Coronary artery (tissue), 2 donors: ENCODE results near the gene TOMT.

Experiments
- DNase-seq: peaks from one replicate; pipeline ENCODE4 v3.0.0-alpha.2; 2017; ENCODE audit warnings: low spot score
- H3K27ac ChIP-seq, 2 donors: fragments of 200-600 bp; sonication (generic); one replicate each; pipeline ENCODE4 v1.5.1; 2016 to 2019
- H3K4me3 ChIP-seq: fragments of 200-600 bp; sonication (generic); 2 replicates; pipeline ENCODE4 v1.5.1; 2016; ENCODE audit warnings: mild to moderate bottlenecking, moderate library complexity
- CTCF ChIP-seq: fragments of 200-600 bp; sonication (generic); IDR thresholded peaks from one replicate; pipeline ENCODE4 v1.5.1; 2019; ENCODE audit warnings: antibody characterized with exemption

The TOMT gene

DNA sequence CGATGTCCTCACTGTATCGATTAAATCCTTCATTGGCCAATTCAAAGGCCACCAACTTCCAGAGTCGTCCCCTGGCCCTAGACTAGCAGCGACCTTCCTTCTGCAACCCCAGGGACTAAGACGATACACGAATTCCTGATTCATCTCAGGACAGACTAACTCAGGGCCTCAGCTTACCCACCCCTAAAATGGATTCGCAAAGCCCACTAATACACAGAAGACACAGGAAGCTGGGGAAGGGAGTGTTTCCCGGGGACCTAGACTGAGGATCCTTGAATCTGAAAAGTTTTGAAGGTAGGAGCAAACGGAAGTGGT lies 3.1 kb upstream of the TOMT start:
- no peak for DNase-seq
- Histone ChIP-seq H3K27ac (peak overlapping the region; percentile 89 to 97), H3K4me3 (peak overlapping the region; percentile 93)
- no peak for TF ChIP-seq CTCF

- DNase-seq = peak; percentile 100
- Histone ChIP-seq H3K27ac (peak within 1 kb of the TSS; percentile 89 to 97), H3K4me3 (peak within 1 kb of the TSS; percentile 93)
- no peak for TF ChIP-seq CTCF
These were observed 2.6 kb upstream of the TOMT start, which contains the start of gene LAMTOR1 for GRCh38 chr11:72102946-72103753. TSS of gene LAMTOR1 (minus strand) at chr11:72103297. CDS start at chr11:72103224, 73 bp downstream.

DNA sequence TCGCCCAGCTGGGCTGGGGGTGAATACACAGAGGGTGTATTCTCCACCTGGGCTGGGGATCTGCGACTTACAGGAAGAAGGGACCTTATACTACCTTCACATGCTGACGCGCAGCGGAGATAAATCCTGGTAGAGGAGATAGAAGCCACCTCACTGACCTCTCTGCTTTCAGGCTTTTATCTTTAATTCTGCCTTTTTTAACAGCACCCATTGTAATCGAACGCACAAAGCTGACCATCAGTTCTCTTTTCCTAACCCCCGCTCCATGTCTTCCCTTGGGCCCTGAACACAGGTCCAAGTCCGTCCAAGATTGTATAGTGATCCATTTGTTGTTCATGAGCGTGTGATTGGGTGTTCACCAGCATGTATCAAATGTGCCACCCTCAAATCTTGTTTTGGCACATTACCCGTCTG lies 2.0 kb upstream of the TOMT start:
- no peak for DNase-seq
- TF ChIP-seq CTCF = no peak

DNA sequence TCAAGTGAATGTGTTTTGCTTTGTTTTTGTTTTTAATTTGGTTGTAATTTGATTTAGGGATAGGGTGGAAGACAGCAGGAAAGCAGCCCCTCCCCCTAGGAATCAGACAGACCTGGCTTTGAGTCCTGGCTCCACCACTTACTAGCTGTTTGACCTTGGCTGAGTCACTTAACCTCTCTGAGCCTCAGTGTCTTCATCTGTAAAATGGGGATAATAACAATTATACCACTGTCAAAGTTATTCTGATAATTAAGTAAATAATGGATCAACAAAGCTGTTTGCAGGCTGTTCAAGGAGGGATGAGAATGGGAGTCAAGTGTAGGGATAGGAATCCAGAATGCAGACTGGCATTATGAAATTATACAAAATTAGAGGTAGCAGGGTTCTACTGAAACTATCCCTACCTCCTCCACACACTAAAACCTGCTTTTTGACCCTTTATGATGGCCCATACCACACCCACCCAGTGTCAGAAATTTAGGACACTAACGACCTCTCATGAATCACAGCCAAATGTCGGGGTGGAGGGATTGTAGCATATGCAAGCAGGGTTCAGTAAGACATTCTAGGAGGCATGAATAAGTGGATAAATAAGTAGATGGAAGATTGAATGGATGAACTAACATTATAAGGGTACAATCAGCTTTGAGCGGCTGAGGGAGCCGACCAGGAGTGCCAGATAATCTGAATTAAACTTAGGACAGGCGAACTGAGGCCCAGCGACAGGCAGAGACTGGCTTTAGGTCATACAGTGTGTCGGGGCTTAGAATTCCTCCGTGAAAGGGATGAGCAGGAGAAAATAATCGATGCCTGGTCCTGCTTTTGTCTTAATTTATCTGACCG lies 5.8 kb downstream of the TOMT start:
- Histone ChIP-seq H3K27ac (peak overlapping the region; percentile 89 to 99), H3K4me3 (peak overlapping the region; percentile 68)
- no peak for DNase-seq
- TF ChIP-seq CTCF = no peak

More for the DNA sequence above, 2.0 kb upstream of the TOMT start:
- Histone ChIP-seq H3K4me3 (peak overlapping the region; percentile 93), H3K27ac (peak overlapping the region; percentile 89 to 97)

- no peak for TF ChIP-seq CTCF
- peak; percentile 99 for DNase-seq
- Histone ChIP-seq H3K4me3 (peak within 1 kb of the TSS; percentile 68), H3K27ac (peak within 1 kb of the TSS; percentile 89 to 99)
These were observed 6.6 kb downstream of the TOMT start, which contains the start of gene ANAPC15 for GRCh38 chr11:72112143-72112977. TSS of gene ANAPC15 (minus strand) at chr11:72112695. CDS start at chr11:72111276, 1,419 bp downstream.

GRCh38 chr11:72112978-72113808 lies 7.5 kb downstream of the TOMT start:
- Histone ChIP-seq H3K27ac (peak overlapping the region; percentile 89 to 99), H3K4me3 (peak overlapping the region; percentile 68)
- DNase-seq = no peak
- TF ChIP-seq CTCF = no peak
